DMS153 treated with DMSO at 0.1 percent for 48 hours (cell line): Measurements from ENCODE around the gene LYPD4.
"Not testable (repeated sequence)": the region's sequence is repeated elsewhere in the genome, so short reads cannot be mapped to it uniquely, and the experiment has no call there.

Experiments used
- DNase-seq: peaks from one replicate; lab custom pipeline; 2025; ENCODE audit not compliant: unreplicated experiment; lab: John Stamatoyannopoulos, UW

The LYPD4 gene

GRCh38 chr19:41802770-41803169, 41.7 kb downstream of the LYPD4 start:
- DNase-seq: no peak

- no peak for DNase-seq
These were observed 42.7 kb downstream of the LYPD4 start for GRCh38 chr19:41801792-41802211.

- DNase-seq: no peak
These were observed 43.5 kb downstream of the LYPD4 start for GRCh38 chr19:41801031-41801430.

GRCh38 chr19:41799444-41800000, 45.0 kb downstream of the LYPD4 start:
- DNase-seq: peak; percentile 44

- no peak for DNase-seq
These were observed 47.6 kb downstream of the LYPD4 start for GRCh38 chr19:41796901-41797300.

- DNase-seq: no peak
These were observed 48.1 kb downstream of the LYPD4 start, which contains the start of gene CEACAM3 for GRCh38 chr19:41796362-41796761. Gene CEACAM3, plus strand, starts transcription at chr19:41796587. Its CDS starts 91 bp downstream, at chr19:41796678.

- DNase-seq: peak; percentile 66
These were observed 49.4 kb downstream of the LYPD4 start for GRCh38 chr19:41795031-41795461.

GRCh38 chr19:41793414-41793727, 51.1 kb downstream of the LYPD4 start:
- no peak for DNase-seq

GRCh38 chr19:41792513-41793413, 51.7 kb downstream of the LYPD4 start:
- DNase-seq: peak; percentile 16

GRCh38 chr19:41789053-41789452, 55.4 kb downstream of the LYPD4 start:
- DNase-seq: peak; percentile 28

GRCh38 chr19:41788518-41788917, 56.0 kb downstream of the LYPD4 start:
- not testable (repeated sequence) for DNase-seq
